COR-L47 (cell line): ENCODE data around the gene ERF.

Source experiments
- DNase-seq: peaks from one replicate; lab custom pipeline; 2025; lab: John Stamatoyannopoulos, UW

Gene ERF

GRCh38 chr19:42254089-42254849 is 659 bp downstream of the ERF start:
- peak; percentile 23 for DNase-seq

DNA sequence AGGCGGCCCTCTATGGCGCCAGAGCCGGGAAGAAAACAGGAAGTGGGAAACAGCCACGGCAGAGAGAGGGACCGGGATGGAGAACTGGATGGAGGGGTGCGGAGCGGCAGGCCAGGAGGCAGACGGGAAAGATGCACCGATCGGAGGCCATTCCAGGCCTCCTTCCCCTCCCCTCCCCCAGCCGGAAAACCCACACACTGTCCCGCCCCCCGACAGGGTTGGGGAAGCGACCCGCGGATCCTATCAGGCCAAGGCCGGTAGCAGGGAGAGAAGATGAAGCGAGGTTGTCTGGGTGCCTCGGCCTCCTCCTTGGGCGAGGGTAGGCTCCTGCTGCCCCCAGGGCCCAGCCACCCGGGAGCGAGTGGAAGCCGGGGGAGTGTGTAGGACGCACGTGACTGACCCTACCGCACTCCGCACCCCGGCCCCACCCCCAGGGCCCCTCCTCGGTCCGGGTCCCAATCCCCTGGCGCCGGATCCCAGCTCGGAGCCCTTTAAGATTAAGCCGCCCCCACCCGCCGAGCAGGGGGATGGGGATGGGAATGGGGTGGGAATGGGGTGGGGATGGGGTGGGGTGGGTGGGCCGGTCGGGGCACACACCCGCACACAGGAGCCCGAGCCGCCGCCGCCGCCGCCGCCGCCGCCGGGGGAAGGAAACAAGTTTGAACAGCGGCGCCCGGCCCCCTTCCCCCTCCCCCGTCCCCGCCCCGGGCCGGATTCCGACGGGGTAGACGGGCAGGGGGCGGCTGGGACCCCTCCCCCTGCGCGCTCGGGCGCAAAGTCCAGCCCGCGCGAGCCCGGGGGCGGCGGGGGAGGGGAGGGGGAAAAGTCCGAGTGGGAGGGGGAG is 1.5 kb downstream of the ERF start:
- DNase-seq = peak; percentile 40

DNA sequence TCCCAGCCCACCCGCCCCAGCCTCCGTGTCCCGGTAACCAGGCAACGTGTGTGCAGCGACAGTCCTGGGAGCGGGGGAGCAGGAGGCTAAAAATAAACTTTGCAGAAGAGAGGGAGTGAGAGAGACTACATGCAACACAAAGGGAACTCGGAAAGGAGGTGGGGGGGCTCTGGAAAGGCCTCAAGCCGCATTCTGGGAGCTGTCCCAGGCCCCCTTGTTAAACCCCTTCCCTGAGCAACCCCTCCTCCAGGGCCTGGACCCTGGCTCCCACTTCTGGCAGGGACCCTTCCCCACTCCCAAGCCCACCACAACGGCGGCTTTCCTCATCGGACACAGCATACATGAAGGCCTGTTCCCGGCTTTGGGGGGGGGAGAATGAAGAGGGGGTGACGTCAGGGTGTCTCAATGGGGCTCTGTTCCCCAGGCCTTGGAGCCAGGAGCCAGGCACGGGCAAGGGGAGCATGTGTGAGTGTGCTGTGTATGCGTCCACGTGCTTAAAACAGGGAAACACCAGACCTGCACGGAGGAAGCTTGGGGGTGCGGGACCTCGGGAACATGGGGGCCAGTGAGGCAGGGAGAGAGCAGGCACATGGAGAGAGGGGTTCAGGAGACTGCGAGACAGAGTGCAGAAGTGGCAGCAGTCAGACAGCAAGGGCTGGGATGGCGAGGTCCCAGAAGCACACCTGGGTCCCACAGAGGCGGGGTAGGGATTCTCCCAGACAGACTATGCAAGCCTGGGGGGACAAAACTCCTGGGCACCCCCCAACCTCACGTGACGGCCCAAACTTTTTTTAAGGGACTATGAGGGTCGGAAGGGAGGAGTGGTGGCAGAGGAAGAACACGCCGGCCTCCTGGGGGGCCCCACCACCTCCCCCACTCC is 2.3 kb downstream of the ERF start:
- DNase-seq = no peak

DNA sequence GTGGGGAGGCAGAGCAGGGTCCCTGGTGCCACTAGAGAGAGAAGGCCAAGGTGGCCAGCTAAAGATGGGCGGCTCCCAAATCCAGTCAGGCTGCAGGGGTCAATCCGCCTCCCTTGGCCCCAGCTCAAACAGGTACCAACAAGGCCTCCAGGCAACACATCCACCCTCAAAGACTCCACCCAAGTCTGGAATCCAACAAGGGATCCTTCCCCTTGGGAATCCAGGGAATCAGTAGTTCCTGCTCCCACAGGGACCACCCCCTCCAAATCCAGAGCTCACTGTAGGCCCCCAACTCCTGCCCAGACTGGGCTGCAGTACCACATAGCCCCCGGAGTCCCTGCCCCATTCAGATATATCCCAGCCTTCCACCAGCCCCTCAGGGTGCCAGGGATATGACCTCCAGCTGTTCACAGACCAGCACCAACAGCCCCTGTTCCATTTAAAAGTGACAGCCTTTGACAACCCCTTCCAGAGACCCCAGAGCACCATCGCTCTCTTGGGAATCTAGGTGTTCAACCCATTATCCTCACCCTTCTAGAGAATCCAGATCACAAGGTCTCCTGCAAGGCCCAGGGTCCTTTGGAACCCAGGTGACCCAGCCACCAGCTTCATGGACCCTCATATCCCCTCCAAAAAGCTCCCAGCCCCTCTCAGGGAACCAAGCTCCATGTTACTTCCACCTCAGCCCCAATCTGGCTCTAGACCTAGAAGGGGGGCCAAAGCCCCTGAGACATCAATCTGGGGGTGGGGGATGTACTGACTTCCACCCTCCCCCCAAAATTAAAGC is 3.2 kb downstream of the ERF start:
- DNase-seq = no peak

DNA sequence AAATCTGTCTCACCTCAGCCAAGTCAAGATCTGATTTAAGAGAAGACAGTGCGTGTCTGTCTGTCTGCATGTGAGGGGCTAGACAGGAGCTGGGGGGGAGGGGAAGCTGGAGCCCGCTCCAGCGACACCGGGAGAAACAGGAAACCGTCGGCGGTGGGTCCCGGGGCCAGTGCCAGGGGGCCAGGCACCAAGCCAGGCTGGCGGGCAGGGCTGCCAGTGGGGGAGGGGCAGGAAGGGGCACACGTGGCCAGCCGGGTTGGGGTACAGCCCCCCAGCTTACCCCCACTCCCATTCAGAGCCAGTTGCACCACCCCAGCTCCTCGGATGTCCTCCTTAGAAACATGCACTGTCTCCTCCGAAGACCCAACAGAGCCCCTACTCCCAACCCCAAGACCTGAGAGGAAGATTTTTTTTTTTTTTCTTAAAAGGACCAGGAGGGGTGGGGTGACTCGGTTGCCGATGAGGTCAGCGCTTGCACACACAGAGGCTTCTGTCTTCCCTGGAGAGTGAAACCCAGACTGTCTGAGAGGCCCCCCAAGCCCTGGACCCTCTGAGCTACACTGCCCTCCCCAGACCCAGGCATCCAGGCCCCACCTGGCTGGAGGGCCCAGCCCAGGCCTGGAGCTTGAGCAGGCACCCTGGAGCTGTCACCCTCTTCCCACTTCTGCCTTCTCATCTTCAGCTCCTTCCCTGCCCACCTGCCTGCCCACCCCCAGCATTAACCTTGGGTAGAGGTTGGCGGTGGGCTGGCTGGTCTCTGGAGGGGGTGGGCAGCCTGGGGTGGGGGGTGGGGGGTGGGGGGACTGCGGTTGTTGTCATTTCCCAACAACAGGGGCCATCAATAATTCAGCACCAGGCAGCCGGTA is 4.0 kb downstream of the ERF start:
- no peak for DNase-seq

DNA sequence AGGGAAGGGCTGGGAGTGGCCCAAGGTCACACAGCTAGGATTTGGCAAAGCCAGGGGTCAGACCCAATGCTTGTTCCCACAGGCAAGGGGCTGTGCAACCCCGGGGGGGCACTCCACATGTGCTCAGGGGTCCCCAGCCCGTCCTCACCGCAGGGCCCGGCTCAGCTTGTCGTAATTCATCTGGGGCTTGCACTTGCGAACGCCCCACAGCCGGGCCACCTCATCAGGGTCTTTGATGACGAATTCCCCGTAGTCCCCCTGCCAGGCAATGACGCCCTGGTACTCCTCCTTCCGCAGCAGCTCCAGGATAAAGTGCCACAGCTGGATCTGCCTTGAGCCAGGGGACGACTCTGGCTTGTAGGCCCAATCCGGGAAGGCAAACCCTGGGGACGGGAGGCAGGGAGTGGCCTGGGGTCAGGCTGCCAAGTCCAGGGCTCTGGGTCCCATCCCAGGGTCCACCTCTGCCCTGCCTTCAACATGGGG is 4.7 kb downstream of the ERF start:
- no peak for DNase-seq

DNA sequence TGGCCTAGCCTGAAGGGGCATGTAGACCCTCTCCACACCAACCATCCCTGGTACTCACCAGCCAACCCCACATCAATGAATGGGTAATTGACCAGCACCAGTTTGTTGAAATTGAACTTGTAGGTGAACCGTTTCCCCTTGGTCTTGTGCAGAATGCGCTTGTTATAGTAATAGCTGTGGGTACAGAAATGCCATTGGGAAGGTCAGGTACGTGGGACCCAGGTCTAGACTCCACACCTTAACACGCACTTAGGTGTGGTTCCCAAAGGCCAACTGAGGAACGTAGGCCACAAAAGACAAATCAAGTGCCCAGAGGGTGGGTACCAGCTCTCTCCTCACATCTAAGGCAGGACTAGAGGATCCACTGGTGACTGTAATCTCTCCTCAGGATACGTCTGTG is 5.2 kb downstream of the ERF start:
- no peak for DNase-seq

GRCh38 chr19:42249149-42249750 is 5.7 kb downstream of the ERF start:
- DNase-seq = no peak

DNA sequence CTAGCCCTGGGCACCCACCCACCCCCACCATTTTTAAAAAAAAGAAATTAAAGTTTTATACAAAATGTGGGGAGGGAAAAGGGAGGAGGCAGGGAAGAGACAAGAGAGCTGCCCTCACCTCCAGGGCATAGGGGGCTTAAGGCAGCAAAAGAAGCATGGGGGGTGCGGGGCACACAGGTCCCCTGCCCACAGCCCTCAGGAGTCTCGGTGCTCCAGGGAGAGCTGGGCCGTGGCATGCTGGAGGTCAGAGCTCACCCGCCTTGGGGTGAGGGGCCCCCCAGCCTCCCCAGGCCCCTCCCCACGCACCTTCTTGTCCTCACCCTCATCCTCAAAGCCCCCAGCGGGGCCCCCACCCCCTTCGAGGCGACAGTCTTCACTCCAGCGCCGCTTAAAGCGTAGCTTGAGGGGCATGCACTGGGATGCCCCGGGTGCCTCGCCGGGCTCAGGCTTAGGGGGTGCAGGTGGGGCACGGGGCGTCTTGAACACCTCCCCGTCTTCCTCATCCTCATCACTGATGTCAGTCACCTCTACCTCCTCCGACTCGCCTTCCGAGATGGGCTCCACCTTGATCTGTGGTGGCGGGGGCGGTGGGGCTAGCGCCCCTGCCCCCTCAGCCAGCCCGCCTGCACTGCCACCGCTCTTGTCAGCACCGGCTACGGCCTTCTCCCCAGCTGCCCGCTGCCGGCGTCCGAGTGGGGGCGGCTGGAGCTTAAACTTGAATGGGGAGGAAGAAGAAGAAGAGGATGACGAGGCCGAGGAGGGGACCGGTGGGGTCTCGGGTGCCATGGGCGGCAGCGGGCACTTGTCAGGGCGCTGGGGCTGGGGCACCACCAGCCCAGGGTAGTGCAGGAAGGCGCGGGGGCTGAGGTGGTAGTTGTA is 6.4 kb downstream of the ERF start:
- DNase-seq = no peak

DNA sequence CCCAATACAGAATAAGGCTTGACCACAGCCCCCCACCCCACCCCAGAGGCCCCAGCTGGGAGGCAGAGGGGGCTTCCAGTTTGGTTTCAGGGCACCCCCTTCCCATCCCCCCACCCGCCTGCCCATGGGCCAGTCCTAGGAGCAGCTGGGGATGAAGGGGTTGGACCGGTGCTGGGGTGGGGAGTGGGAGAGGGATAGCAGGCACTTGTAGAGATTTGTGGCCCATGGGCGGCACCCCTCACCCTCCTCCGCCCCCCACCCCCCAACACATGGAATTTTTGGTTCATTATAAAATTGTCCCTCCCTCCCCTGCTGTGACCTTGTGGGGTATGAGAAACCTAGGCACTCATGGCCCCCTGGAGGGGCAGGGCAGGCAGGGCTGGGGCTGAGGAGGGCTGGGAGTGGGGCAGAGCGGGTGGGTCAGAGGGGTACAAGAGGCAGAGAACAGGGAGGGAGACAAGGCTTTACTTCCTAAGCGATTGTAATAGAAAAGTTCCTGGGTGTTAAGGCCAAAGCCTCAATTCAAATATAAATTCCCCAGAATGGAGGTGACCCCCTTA is 7.2 kb downstream of the ERF start:
- no peak for DNase-seq

GRCh38 chr19:42246922-42247639 is 7.8 kb downstream of the ERF start:
- no peak for DNase-seq

GRCh38 chr19:42246143-42246921 is 8.6 kb downstream of the ERF start:
- peak; percentile 68 for DNase-seq

DNA sequence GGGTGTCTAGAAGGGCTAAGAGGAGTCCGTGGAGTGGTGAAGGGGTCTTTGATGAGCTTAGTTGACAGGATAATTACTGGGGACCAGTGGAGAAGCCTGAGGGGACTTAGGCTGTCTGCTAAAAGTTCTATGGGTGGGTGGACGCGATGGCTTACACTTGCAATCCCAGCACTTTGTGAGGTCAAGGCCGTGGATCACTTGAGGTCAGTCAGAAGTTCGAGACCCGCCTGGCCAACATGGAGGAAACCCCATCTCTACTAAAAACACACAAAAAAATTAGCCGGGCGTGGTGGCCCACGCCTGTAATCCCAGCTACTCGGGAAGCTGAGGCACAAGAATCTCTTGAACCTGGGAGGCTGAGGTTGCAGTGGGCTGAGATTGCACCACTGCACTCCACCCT is 9.7 kb downstream of the ERF start:
- DNase-seq = no peak

GRCh38 chr19:42244347-42245220 is 10.3 kb downstream of the ERF start:
- DNase-seq = peak; percentile 91

DNA sequence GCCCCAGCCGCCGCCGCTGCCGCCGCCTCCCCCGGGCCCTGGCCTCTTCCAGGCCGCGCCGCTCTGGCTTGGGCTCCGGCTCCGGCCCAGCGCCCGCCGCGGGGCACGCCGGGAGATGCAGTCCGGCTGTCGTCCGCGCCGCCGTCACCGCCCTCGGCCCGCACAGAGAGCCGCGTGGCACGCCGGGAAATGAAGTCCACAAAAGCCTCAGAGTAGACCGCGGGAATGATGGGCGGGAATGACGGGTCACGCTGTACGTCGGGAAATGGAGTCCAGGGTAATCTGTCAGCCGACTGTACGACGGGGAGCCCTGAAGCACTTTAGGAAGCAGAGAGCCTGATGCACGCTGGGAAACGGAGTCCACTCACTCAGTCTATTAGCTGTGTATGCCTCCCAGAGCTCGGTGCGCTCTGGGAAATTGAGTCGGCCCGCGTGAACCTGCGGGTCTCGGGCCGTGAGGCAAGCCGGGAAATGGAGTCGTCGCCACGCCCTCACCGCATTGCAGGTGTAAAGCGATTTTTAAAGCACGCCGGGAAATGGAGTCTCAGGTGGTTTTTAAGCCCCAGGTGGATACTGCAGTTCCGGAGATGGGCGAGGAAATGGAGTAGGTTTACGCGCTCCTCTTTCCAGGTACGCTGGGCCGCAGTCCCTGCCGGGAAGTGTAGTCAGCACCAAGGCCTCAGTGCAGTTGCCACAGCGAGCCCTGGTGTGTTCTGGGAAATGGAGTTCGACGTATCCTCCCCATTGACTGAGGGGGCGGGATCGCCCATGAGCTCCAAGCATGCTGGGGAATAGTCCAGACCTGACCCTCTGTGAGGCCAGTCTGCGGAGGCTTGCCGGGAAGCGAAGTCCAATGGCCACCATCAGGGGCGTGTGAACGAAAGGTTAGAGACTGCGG is 12.2 kb downstream of the ERF start, which contains the start of gene GSK3A:
Gene GSK3A, minus strand, starts transcription at position 91 of the 898 bp plus-strand sequence. CDS start 137 bp downstream, outside the sequence.
- peak; percentile 100 for DNase-seq
